Measurements from ENCODE around the gene PDE11A. TPM values are rescaled to one million over a fixed set of nuclear protein-coding genes. Genes with fewer than 3 reads are reported as not detected.
"Not testable (repeated sequence)": the region's sequence is repeated elsewhere in the genome, so short reads cannot be mapped to it uniquely, and the experiment has no call there.

PDE11A gene
- total RNA-seq, 1 donor from 2014 or later, result 0.75 TPM

- H3K9me3 ChIP-seq, result no peaks in the 10 kb centered on the region
- H3K4me3 ChIP-seq, result no peak overlapping the region
- H3K36me3 ChIP-seq, result no peaks in the 10 kb centered on the region
- no peak for DNase-seq (ENCODE audit: low spot score in 2 of 2)
- H3K4me1 ChIP-seq, result no peaks in the 10 kb centered on the region
- no peak overlapping the region for H3K27ac ChIP-seq
- intact Hi-C loops (cut with DNase I), result no loop called here
- TF ChIP-seq, protein P1, sequence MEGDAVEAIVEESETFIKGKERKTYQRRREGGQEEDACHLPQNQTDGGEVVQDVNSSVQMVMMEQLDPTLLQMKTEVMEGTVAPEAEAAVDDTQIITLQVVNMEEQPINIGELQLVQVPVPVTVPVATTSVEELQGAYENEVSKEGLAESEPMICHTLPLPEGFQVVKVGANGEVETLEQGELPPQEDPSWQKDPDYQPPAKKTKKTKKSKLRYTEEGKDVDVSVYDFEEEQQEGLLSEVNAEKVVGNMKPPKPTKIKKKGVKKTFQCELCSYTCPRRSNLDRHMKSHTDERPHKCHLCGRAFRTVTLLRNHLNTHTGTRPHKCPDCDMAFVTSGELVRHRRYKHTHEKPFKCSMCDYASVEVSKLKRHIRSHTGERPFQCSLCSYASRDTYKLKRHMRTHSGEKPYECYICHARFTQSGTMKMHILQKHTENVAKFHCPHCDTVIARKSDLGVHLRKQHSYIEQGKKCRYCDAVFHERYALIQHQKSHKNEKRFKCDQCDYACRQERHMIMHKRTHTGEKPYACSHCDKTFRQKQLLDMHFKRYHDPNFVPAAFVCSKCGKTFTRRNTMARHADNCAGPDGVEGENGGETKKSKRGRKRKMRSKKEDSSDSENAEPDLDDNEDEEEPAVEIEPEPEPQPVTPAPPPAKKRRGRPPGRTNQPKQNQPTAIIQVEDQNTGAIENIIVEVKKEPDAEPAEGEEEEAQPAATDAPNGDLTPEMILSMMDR (IDR thresholded peaks at IDR 0.05), result no peak
- H3K27me3 ChIP-seq, result no peaks in the 10 kb centered on the region
Measured at GRCh38 chr2:177796654-177797415, 275.7 kb downstream of the PDE11A start.

DNA sequence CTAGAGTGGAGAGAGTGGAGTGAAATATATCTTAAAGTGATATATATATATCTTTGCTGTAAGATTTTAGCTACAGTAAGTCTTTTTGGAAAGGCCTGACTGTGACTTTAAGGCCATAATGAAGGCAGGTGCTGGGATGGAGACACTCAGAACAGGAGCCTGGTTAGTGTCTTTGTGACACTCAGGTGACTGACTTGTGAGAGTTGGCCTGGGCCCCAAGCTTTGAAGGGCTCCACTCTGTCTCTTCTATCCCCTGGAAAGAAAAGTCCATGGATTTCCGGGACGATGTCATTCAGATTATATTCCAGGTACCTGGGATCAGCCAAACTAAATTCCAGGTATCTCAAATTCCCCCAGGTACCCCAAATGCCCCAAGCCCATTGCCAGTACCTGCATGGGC is 276.6 kb downstream of the PDE11A start:
- intact Hi-C loops (cut with DNase I), result no loop called here

GRCh38 chr2:177785143-177785542 is 287.4 kb downstream of the PDE11A start:
- intact Hi-C loops (cut with DNase I); H3K27me3 ChIP-seq; H3K4me3 ChIP-seq; H3K27ac ChIP-seq; H3K9me3 ChIP-seq; H3K4me1 ChIP-seq; H3K36me3 ChIP-seq; DNase-seq (ENCODE audit: low spot score in 2 of 2): not testable (repeated sequence)

More for the DNA sequence above, 276.6 kb downstream of the PDE11A start:
- H3K9me3 ChIP-seq, result no peaks in the 10 kb centered on the region
- H3K4me3 ChIP-seq, result no peak overlapping the region
- TF ChIP-seq, protein P1 (IDR thresholded peaks at IDR 0.05), result no peak
- H3K36me3 ChIP-seq, result no peaks in the 10 kb centered on the region
- no peaks in the 10 kb centered on the region for H3K4me1 ChIP-seq
- H3K27me3 ChIP-seq, result no peaks in the 10 kb centered on the region
- DNase-seq (ENCODE audit: low spot score in 2 of 2), result no peak
- no peak overlapping the region for H3K27ac ChIP-seq

- TF ChIP-seq, protein P1 (IDR thresholded peaks at IDR 0.05), result no peak
- H3K27ac ChIP-seq, result no peak overlapping the region
- H3K36me3 ChIP-seq, result no peaks in the 10 kb centered on the region
- intact Hi-C loops (cut with DNase I), result no loop called here
- H3K4me3 ChIP-seq, result no peak overlapping the region
- H3K4me1 ChIP-seq, result no peaks in the 10 kb centered on the region
- no peaks in the 10 kb centered on the region for H3K27me3 ChIP-seq
- no peak for DNase-seq (ENCODE audit: low spot score in 2 of 2)
- no peaks in the 10 kb centered on the region for H3K9me3 ChIP-seq
Measured at GRCh38 chr2:177784745-177785067, 287.9 kb downstream of the PDE11A start.

DNA sequence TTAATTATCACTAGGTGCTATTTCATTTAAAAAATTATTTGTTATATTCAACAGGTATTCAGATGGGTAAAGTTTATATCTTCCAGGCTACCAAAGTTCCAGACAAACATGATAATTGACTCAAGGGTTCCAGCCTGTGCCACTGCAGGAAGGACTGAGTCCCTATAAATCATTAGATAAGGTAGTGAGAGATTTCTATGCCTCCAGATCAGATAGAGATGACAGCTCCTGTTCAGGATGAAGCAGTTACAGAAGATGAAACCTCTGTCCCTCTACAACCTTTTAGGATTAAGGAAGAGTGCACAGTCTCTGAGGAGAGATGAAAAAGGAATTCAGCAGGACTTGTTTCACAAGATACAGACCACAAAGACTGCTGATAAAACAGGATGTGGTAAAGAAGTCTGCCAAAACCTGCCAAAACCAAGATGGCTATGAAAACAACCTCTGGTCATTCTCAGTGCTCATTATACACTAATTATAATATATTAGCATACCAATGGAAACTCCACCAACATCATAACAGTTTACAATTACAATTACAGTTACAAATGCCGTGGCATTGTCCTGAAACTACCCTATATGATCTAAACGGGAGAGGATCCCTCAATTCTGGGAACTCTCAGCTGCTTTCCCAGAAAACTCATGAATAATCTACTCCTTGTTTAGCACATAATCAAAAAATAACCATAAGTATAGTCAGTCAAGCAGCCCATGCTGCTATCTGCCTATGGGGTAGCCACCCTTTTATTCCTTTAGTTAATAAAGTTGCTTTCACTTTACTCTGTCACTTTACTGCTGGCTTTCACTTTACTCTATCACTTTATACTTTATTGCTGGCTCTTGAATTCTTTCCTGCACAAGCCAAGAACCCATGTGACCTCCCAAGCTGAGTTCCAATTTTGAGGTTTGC is 288.5 kb downstream of the PDE11A start:
- TF ChIP-seq, protein P1 (IDR thresholded peaks at IDR 0.05), result no peak
- DNase-seq (ENCODE audit: low spot score in 2 of 2), result no peak
- H3K9me3 ChIP-seq, result no peaks in the 10 kb centered on the region
- no peaks in the 10 kb centered on the region for H3K4me1 ChIP-seq
- H3K27ac ChIP-seq, result no peak overlapping the region
- no peaks in the 10 kb centered on the region for H3K36me3 ChIP-seq
- no peaks in the 10 kb centered on the region for H3K27me3 ChIP-seq
- H3K4me3 ChIP-seq, result no peak overlapping the region
- intact Hi-C loops (cut with DNase I), result no loop called here

GRCh38 chr2:177783091-177783490 is 289.5 kb downstream of the PDE11A start:
- Histone ChIP-seq H3K27ac (no peak overlapping the region), H3K4me1 (no peaks in the 10 kb centered on the region), H3K4me3 (no peak overlapping the region), H3K9me3 (no peaks in the 10 kb centered on the region), H3K36me3 (no peaks in the 10 kb centered on the region), H3K27me3 (no peaks in the 10 kb centered on the region)
- intact Hi-C loops (cut with DNase I), result no loop called here
- TF ChIP-seq, protein P1 (IDR thresholded peaks at IDR 0.05), result no peak
- no peak for DNase-seq (ENCODE audit: low spot score in 2 of 2)
